Spinal cord (tissue), 10 donors: ENCODE results near the gene AKR1D1. TPM values are rescaled to one million over a fixed set of nuclear protein-coding genes. Genes with fewer than 3 reads are reported as not detected.

Experiments used
- DNase-seq, 6 donors: peaks; one replicate each; pipeline versions ENCODE4 v3.0.0 to v3.0.0-alpha.2; 2013 to 2015; ENCODE audit warnings: low spot score in 6 of 6, low read depth in 4 of 6
- H3K27ac ChIP-seq: one replicate; pipeline ENCODE4 v1.5.1; 2013; ENCODE audit warnings: low read depth, low read length, control low read depth
- H3K27me3 ChIP-seq: one replicate; pipeline ENCODE4 v1.6.1; 2013; ENCODE audit warnings: low read length; ENCODE audit not compliant: control insufficient read depth, insufficient read depth
- H3K36me3 ChIP-seq: one replicate; pipeline ENCODE4 v1.6.1; 2013; ENCODE audit warnings: low read length; ENCODE audit not compliant: control insufficient read depth, insufficient read depth
- H3K4me1 ChIP-seq: one replicate; pipeline ENCODE4 v1.6.1; 2013; ENCODE audit warnings: low read length; ENCODE audit not compliant: control insufficient read depth, insufficient read depth
- H3K4me3 ChIP-seq: one replicate; pipeline ENCODE4 v1.5.1; 2013; ENCODE audit warnings: low read depth, low read length, control low read depth
- H3K9me3 ChIP-seq: one replicate; pipeline ENCODE4 v1.6.1; 2013; ENCODE audit warnings: low read length; ENCODE audit not compliant: control insufficient read depth, insufficient read depth
- WGBS: methylation state at CpG from one replicate; pipeline ENCODE4 v1.1.5; 2013; ENCODE audit warnings: missing lambda C conversion rate; ENCODE audit not compliant: insufficient coverage; 5-methylcytosine and 5-hydroxymethylcytosine counted together
- polyA plus RNA-seq, 2 donors: library from polyadenylated mRNA; unstranded; fragments of 120-200 nt; gene quantifications; one replicate each; pipeline ENCODE4 v1.2.1, GENCODE V29; 2013; ENCODE audit not compliant: insufficient read length in 2 of 2
- total RNA-seq, 2 donors: library from RNA; depleted of rRNA in 1 of 2; stranded (reverse); fragments of 120-200 nt in 1 of 2; fragments of >200 nt in 1 of 2; gene quantifications; one replicate each; pipeline versions ENCODE4 v1.2.3 to v1.2.4, GENCODE V29; 2013 to 2014
- donor health status: healthy.

The AKR1D1 gene
- total and polyA plus RNA-seq, 4 donors: 0.18 TPM; not detected in 3

DNA sequence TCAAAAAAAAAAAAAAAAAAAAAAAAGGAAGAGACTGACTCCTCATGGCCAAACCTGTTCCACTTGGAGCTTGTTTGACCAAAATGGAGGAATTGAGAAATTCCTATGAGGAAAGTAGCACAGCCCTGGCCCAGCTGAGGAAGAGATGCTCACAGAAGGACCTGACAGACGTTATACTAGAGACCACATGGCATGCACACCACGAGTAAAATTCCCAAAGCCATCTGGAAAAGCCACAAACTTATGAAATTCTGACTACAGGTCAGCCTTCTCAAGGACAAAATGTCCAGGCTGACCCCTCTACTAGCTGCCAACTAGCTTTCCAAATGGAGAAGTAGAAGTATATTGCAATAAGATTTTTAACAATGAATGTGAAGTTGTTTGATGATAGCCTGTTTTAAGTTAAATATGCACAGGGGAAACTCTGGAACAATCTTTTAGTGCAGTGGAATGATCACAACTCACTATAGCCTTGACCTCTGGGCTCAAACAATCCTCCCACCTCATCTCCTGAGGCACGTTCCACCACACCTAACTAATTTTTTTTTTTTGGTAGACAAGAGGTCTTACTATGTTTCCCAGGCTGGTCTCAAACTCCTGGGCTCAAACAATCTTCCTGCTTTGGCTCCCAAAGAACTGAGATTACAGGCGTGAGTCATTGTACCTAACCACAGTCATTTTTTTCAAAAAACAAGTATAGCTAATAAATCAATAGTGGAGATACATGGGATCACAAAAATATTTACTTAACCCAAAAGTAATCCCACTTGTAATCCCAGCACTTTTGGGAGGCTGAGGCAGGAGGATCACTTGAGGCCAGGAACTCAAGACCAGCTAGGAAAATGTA, 75.7 kb downstream of the AKR1D1 start:
- H3K36me3 ChIP-seq: no peaks in the 10 kb centered on the region
- no peak overlapping the region for H3K27ac ChIP-seq
- no peaks in the 10 kb centered on the region for H3K4me1 ChIP-seq
- 100% methylated on average over 2 of the region's 4 CpGs for WGBS
- H3K9me3 ChIP-seq: no peaks in the 10 kb centered on the region
- no peaks in the 10 kb centered on the region for H3K27me3 ChIP-seq
- no peak for DNase-seq
- H3K4me3 ChIP-seq: no peak overlapping the region

DNA sequence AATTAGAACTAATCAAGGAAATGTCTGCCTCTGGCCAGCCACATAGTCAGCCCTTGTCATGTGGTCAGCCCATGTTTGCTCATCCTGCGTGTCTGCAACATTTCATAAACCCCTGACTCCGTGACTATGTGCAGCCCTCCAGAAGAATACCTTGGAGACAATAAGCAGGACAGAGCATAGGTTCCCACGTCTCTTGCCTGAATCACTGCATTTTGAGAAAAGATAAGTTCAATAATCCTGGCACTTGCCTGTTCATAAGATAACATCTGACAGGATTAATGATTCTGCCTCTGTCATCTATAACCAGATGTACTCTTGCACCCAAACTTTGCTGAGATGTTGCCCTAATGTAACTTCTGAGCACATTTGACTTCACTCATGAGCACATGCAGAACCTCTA, 78.4 kb downstream of the AKR1D1 start:
- WGBS: 88% methylated on average over 3 of the region's 3 CpGs
- no peaks in the 10 kb centered on the region for H3K27me3 ChIP-seq
- no peaks in the 10 kb centered on the region for H3K4me1 ChIP-seq
- no peak for DNase-seq
- no peaks in the 10 kb centered on the region for H3K9me3 ChIP-seq
- H3K4me3 ChIP-seq: no peak overlapping the region
- H3K27ac ChIP-seq: no peak overlapping the region
- no peaks in the 10 kb centered on the region for H3K36me3 ChIP-seq

DNA sequence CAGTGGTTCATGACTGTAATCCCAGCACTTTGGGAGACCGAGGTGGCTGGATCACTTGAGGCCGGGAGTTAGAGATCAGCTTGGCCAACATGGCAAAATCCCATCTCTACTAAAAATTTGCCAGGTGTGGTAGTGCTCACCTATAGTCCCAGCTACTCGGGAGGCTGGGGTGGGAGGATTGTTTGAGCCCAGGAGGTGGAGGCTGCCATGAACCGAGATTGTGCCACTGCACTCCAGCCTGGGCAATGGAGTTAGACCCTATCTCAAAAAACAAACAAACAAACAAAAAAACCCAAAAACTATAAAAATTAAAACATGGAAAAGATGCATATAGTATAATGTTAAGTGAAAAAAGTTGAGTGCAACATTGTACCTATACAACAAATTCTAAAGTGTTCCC, 81.4 kb downstream of the AKR1D1 start:
- no CpG with 5 or more reads among the region's 4 CpGs for WGBS
- no peak overlapping the region for H3K27ac ChIP-seq
- H3K4me3 ChIP-seq: no peak overlapping the region
- no peaks in the 10 kb centered on the region for H3K4me1 ChIP-seq
- no peaks in the 10 kb centered on the region for H3K36me3 ChIP-seq
- H3K27me3 ChIP-seq: no peaks in the 10 kb centered on the region
- no peak for DNase-seq
- H3K9me3 ChIP-seq: no peaks in the 10 kb centered on the region

DNA sequence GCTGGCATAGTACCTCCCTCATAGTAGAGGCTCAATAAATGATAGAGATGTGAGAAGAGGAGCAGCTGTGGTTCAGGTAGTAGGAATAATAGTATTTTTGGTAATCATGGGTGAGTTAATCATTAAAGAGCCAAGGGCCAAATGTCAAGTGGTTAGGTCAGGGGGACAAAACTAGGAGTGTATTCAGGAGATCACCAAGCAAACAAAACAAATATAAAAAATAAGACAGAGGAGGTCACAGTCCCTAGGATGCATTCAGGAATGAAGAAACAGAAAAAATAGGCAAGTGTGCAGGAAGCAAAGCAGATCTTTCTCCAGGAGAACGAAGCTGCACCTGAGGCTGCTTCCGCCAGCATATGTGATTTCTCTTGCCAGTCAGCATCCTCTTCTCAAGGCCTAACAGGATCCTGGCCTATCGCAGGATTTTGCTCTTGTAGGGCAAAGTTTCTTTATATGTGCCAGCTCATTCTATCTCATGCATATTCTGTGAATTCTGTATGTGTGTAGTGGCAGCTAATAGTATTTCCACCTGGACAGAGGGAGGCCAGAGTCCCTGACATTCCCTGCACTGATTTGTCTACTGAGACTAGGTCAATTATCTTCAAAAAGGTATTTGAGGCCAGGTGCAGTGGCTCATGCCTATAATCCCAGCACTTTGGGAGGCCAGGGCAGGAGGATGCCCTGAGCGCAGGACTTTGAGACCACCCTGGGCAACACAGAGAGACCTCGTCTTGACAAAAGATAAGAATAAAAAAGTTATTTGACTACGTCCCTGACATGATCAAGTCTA, 82.7 kb downstream of the AKR1D1 start:
- Histone ChIP-seq H3K27ac (no peak overlapping the region), H3K4me1 (no peaks in the 10 kb centered on the region), H3K4me3 (no peak overlapping the region), H3K9me3 (no peaks in the 10 kb centered on the region), H3K36me3 (no peaks in the 10 kb centered on the region), H3K27me3 (no peaks in the 10 kb centered on the region)
- WGBS: 95% methylated on average over 4 of the region's 6 CpGs
- DNase-seq: no peak

DNA sequence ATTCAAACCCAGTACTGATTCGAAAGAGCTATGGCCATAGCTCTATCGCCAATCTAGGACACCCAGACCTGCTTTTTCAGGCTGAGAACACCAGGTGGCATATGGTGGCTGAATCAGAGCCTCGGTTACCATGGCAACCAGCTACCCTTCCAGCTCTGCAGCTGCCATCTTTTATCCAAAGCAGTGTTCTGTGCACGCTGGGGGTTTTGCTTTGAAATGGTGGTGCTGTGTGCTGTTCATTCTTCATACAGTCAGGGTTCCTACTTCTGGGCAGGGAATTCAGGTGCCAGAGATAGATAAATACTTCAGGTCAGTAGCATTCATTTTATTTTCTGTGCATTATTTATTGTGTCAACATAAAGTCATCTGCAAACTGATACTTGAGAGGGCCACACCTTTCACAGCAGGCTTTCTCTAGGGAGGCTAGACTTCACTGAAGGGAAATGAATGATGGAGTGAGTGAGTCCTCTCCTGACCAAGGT, 85.4 kb downstream of the AKR1D1 start:
- 0% methylated on average over 3 of the region's 4 CpGs for WGBS
- Histone ChIP-seq H3K36me3 (no peaks in the 10 kb centered on the region), H3K9me3 (peaks cover 9% of the 10 kb centered on the region), H3K4me1 (no peaks in the 10 kb centered on the region), H3K4me3 (no peak overlapping the region), H3K27me3 (no peaks in the 10 kb centered on the region), H3K27ac (peak overlapping the region; percentile 64)
- peak; percentile 82 to 99 (median 92) for DNase-seq

DNA sequence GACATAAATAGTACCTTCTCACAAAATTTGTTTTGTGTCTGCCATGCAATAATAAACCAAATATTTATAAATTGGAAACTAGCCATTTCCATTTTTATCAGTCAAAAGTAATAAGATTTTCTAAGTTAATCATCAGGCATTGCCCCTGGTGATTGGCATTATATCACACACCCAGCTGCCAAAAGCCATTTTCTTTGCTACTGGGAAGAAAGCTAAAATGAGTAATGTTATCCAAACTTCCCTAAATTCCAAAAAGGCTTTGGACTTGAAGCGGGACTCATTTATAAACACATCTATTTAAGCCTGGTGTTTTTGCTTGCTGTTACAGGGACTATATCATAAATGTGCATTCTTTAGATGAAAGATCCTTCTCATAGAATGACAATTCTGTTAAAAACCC, 86.0 kb downstream of the AKR1D1 start:
- peaks cover 9% of the 10 kb centered on the region for H3K9me3 ChIP-seq
- no peaks in the 10 kb centered on the region for H3K27me3 ChIP-seq
- H3K36me3 ChIP-seq: no peaks in the 10 kb centered on the region
- DNase-seq: peak in 2 of 6 donors; percentile 32 to 58
- H3K4me3 ChIP-seq: no peak overlapping the region
- H3K27ac ChIP-seq: peak overlapping the region; percentile 64
- no peaks in the 10 kb centered on the region for H3K4me1 ChIP-seq
- no CpG with 5 or more reads among the region's 1 CpG for WGBS

DNA sequence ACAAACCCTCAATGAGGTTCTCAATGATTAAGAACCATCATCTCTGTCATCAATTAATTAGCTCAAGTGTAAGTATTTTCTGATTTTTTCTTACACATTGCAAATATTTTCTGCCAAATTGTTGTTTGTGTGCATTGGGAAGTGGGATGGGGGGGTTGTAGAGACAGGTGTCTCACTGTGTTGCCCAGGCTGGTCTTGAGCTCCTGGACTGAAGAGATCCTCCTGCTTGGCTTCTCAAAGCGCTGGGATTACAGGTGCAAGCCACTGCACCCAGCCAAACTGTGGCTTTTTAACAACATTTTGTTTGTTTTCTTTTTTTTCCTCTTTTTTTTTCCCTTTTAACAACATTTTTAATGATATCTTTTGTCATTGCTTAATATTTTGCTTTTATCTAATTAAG, 87.5 kb downstream of the AKR1D1 start:
- Histone ChIP-seq H3K4me3 (no peak overlapping the region), H3K27ac (no peak overlapping the region), H3K4me1 (no peaks in the 10 kb centered on the region), H3K36me3 (no peaks in the 10 kb centered on the region), H3K27me3 (no peaks in the 10 kb centered on the region), H3K9me3 (peaks cover 9% of the 10 kb centered on the region)
- DNase-seq: no peak
- WGBS: no CpG with 5 or more reads among the region's 1 CpG

DNA sequence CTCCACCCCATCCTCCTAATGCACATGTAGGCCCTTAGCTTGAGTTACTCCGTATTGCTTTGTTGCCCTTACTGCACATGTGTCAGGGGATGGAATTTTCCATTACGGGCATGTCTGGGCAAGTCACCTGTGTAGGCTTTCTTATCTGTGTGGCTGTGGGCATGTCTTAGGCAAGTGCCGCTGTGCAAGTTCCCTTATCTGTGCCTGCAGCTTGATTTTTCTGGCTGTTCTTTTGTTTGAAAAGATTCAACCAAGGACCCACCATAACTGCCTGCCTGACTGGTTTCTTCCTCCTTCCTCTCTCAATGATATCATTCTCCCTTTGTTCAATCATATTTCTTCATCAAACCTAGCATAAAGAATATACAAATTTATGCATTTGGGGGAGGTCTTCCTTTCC, 88.5 kb downstream of the AKR1D1 start:
- 100% methylated on average over 1 of the region's 3 CpGs for WGBS
- Histone ChIP-seq H3K9me3 (peaks cover 9% of the 10 kb centered on the region), H3K27ac (no peak overlapping the region), H3K27me3 (no peaks in the 10 kb centered on the region), H3K4me1 (no peaks in the 10 kb centered on the region), H3K4me3 (no peak overlapping the region), H3K36me3 (no peaks in the 10 kb centered on the region)
- no peak for DNase-seq

DNA sequence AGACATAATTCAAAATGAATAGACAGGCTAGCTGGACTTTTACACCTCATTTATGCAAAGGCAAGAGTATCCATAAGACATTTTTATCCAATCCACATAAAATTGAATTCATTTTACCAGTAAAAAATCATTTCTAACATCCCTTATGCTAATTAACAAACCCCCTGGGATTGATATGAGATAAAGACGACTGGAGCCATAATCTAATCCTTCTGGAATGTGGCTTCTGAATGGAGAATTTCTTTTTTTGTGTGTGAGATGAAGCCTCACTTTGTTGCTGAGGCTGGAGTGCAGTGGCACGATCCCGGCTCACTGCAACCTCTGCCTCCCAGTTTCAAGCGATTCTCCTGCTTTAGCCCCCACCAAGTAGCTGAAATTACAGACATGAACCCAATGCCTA, 90.4 kb downstream of the AKR1D1 start:
- no peak overlapping the region for H3K4me3 ChIP-seq
- peaks cover 9% of the 10 kb centered on the region for H3K9me3 ChIP-seq
- H3K4me1 ChIP-seq: no peaks in the 10 kb centered on the region
- 100% methylated on average over 1 of the region's 4 CpGs for WGBS
- H3K36me3 ChIP-seq: no peaks in the 10 kb centered on the region
- no peaks in the 10 kb centered on the region for H3K27me3 ChIP-seq
- no peak for DNase-seq
- H3K27ac ChIP-seq: no peak overlapping the region
